ENCODE results near the gene FGF14. TPM values are rescaled to one million over a fixed set of nuclear protein-coding genes. Genes with fewer than 3 reads are reported as not detected.

FGF14 gene
- total RNA-seq, 1 donor from 2014 or later, result 0.22 TPM

DNA sequence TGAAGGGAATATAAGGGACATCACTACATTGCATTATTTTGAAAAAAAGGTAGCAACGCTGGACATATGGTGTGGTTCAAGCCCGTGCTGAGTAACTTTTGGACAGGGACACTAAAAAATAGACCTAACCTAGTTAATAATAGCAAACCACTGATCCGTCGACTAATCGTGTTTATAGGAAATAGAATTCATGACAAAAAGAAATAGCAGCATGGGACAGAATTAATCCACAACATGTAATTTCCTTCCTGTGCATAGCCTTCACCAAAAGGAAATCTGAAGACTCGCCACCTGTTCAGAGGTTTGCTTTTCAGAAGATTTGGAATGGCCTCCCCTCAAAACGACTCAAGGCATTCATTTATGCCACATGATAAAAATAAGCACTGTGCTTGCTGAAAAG lies 128.7 kb downstream of the FGF14 start:
- Mint-ChIP-seq H3K4me1 (ENCODE audit: low read depth) (no peaks in the 10 kb centered on the region), H3K4me3 (ENCODE audit: unreplicated experiment) (no peak overlapping the region), H3K27me3 (ENCODE audit: low read depth) (peaks cover 8% of the 10 kb centered on the region), H3K27ac (ENCODE audit: unreplicated experiment) (no peak overlapping the region), H3K9me3 (ENCODE audit: low read depth) (no peaks in the 10 kb centered on the region), H3K36me3 (ENCODE audit: low read depth) (no peaks in the 10 kb centered on the region)
- TF ChIP-seq, protein P1, sequence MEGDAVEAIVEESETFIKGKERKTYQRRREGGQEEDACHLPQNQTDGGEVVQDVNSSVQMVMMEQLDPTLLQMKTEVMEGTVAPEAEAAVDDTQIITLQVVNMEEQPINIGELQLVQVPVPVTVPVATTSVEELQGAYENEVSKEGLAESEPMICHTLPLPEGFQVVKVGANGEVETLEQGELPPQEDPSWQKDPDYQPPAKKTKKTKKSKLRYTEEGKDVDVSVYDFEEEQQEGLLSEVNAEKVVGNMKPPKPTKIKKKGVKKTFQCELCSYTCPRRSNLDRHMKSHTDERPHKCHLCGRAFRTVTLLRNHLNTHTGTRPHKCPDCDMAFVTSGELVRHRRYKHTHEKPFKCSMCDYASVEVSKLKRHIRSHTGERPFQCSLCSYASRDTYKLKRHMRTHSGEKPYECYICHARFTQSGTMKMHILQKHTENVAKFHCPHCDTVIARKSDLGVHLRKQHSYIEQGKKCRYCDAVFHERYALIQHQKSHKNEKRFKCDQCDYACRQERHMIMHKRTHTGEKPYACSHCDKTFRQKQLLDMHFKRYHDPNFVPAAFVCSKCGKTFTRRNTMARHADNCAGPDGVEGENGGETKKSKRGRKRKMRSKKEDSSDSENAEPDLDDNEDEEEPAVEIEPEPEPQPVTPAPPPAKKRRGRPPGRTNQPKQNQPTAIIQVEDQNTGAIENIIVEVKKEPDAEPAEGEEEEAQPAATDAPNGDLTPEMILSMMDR (IDR thresholded peaks at IDR 0.05), result no peak
- DNase-seq (ENCODE audit: low spot score), result no peak

DNA sequence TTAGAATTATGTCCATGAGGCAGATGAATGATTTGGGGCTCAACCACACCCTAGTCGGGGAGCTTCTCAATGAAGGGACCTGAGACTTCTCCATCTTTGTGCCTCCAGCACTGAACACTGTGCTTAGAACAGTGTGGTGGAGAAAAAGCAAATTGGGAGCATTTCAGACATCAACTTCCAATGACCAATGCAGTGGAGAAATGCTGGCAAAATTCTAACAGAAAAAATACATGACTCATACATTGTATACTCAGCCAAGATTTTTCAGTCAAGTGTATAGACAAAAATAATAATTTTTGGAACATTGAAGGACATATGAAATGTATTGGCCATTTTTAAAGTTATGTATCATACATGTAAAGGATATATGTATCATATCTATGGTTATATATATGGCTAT lies 134.7 kb downstream of the FGF14 start:
- no peaks in the 10 kb centered on the region for H3K36me3 Mint-ChIP-seq (ENCODE audit: low read depth)
- H3K9me3 Mint-ChIP-seq (ENCODE audit: low read depth), result no peaks in the 10 kb centered on the region
- TF ChIP-seq, protein P1 (IDR thresholded peaks at IDR 0.05), result no peak
- H3K27ac Mint-ChIP-seq (ENCODE audit: unreplicated experiment), result no peak overlapping the region
- peaks cover 4% of the 10 kb centered on the region for H3K4me1 Mint-ChIP-seq (ENCODE audit: low read depth)
- H3K4me3 Mint-ChIP-seq (ENCODE audit: unreplicated experiment), result no peak overlapping the region
- peaks cover 9% of the 10 kb centered on the region for H3K27me3 Mint-ChIP-seq (ENCODE audit: low read depth)
- no peak for DNase-seq (ENCODE audit: low spot score)

DNA sequence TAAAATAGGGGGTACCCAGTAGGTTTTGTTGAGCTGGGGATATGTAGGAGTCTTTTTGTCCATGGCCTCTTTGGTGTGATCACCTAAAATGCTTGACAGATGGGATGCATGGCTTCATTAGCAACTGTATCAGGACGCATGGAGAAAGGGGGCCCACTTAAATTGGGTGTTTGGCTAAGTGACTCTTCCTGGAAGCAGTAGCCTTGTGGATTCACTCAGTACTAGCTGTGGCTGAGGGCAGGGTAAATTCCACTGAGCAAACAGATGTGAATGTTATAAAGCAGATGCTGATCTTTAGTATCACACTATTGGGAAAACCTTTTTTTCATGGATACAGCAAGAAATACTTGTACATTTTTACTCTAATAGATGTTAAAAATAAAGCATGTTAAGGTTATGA lies 140.0 kb downstream of the FGF14 start:
- Mint-ChIP-seq H3K4me1 (ENCODE audit: low read depth) (peaks cover 3% of the 10 kb centered on the region), H3K9me3 (ENCODE audit: low read depth) (peaks cover 4% of the 10 kb centered on the region), H3K4me3 (ENCODE audit: unreplicated experiment) (no peak overlapping the region), H3K27me3 (ENCODE audit: low read depth) (peaks cover 8% of the 10 kb centered on the region), H3K27ac (ENCODE audit: unreplicated experiment) (no peak overlapping the region), H3K36me3 (ENCODE audit: low read depth) (no peaks in the 10 kb centered on the region)
- DNase-seq (ENCODE audit: low spot score), result no peak
- TF ChIP-seq, protein P1 (IDR thresholded peaks at IDR 0.05), result no peak

DNA sequence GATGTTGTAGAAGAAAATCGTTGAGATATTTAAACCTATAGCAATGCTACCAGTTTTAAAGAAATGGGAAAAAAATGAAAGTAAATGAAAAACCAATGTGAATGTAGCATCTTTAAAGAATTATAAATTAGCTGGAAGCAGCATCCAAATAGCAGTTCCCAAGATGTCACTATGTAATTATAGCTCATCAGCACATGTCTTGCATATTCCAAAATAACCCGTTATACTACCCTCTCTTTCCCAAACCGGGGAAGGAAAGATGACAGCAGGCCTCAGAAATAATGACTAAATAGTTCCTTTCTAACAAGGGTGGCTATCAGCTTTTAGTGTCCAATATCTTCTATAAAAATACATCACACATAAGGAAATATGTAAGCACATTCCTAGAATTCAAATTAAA lies 140.5 kb downstream of the FGF14 start:
- H3K9me3 Mint-ChIP-seq (ENCODE audit: low read depth), result peaks cover 4% of the 10 kb centered on the region
- H3K27ac Mint-ChIP-seq (ENCODE audit: unreplicated experiment), result no peak overlapping the region
- H3K4me1 Mint-ChIP-seq (ENCODE audit: low read depth), result peaks cover 3% of the 10 kb centered on the region
- peaks cover 8% of the 10 kb centered on the region for H3K27me3 Mint-ChIP-seq (ENCODE audit: low read depth)
- TF ChIP-seq, protein P1 (IDR thresholded peaks at IDR 0.05), result no peak
- DNase-seq (ENCODE audit: low spot score), result no peak
- H3K36me3 Mint-ChIP-seq (ENCODE audit: low read depth), result no peaks in the 10 kb centered on the region
- H3K4me3 Mint-ChIP-seq (ENCODE audit: unreplicated experiment), result no peak overlapping the region

DNA sequence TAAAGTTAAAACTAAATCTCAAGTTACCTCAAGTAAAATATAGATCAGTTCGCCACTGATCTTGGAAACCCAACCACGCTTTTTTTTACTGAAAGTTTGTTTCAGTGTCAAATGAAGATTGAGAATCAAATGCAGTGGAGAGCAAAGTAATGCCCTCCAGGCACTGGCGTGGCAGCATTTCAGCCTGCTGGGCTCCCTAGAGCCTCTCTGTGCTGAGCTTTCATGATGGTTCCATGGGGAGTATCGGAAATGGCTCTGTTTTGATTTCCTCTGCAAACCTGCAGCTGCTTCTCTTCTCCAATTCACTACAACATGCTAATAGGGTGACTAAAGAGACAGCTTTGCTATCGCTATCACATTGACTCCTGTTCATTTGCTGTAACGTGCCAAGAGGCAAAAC lies 141.6 kb downstream of the FGF14 start:
- DNase-seq (ENCODE audit: low spot score), result no peak
- H3K27me3 Mint-ChIP-seq (ENCODE audit: low read depth), result peaks cover 8% of the 10 kb centered on the region
- no peaks in the 10 kb centered on the region for H3K36me3 Mint-ChIP-seq (ENCODE audit: low read depth)
- no peak overlapping the region for H3K27ac Mint-ChIP-seq (ENCODE audit: unreplicated experiment)
- H3K9me3 Mint-ChIP-seq (ENCODE audit: low read depth), result peaks cover 4% of the 10 kb centered on the region
- peaks cover 3% of the 10 kb centered on the region for H3K4me1 Mint-ChIP-seq (ENCODE audit: low read depth)
- no peak overlapping the region for H3K4me3 Mint-ChIP-seq (ENCODE audit: unreplicated experiment)
- TF ChIP-seq, protein P1 (IDR thresholded peaks at IDR 0.05), result no peak

Data from chondrocyte (in vitro differentiated cells).